Measurements from ENCODE around the gene PBX3. TPM values are rescaled to one million over a fixed set of nuclear protein-coding genes. Genes with fewer than 3 reads are reported as not detected.

PBX3 gene
- polyA plus RNA-seq, 1 experiment, result 37.6 TPM

- no peak for TF ChIP-seq CTCF (IDR thresholded peaks at IDR 0.05; ENCODE audit: low read depth, low read length)
- Histone ChIP-seq H3K9me3 (ENCODE audit: control insufficient read depth, insufficient read depth, low read length) (no peaks in the 10 kb centered on the region), H3K4me3 (ENCODE audit: low read depth, low read length) (no peak overlapping the region), H3K27ac (ENCODE audit: low read depth, low read length) (no peak overlapping the region), H3K27me3 (ENCODE audit: control insufficient read depth, insufficient read depth, low read length) (peaks cover 9% of the 10 kb centered on the region)
- CTCF ChIA-PET, result no interaction called here
- no peak for DNase-seq (ENCODE audit: low read depth, low spot score)
- POLR2A ChIA-PET, result no interaction called here
Observed at GRCh38 chr9:125985998-125986655, 239.0 kb downstream of the PBX3 start.

GRCh38 chr9:125986966-125987365, 239.8 kb downstream of the PBX3 start:
- no peak for TF ChIP-seq CTCF (IDR thresholded peaks at IDR 0.05; ENCODE audit: low read depth, low read length)
- no peaks in the 10 kb centered on the region for H3K9me3 ChIP-seq (ENCODE audit: control insufficient read depth, insufficient read depth, low read length)
- DNase-seq (ENCODE audit: low read depth, low spot score), result no peak
- CTCF ChIA-PET, result no interaction called here
- H3K4me3 ChIP-seq (ENCODE audit: low read depth, low read length), result no peak overlapping the region
- peaks cover 11% of the 10 kb centered on the region for H3K27me3 ChIP-seq (ENCODE audit: control insufficient read depth, insufficient read depth, low read length)
- POLR2A ChIA-PET, result no interaction called here
- H3K27ac ChIP-seq (ENCODE audit: low read depth, low read length), result no peak overlapping the region

GRCh38 chr9:125987420-125987819, 240.2 kb downstream of the PBX3 start:
- H3K27me3 ChIP-seq (ENCODE audit: control insufficient read depth, insufficient read depth, low read length), result peaks cover 10% of the 10 kb centered on the region
- TF ChIP-seq CTCF (IDR thresholded peaks at IDR 0.05; ENCODE audit: low read depth, low read length), result no peak
- DNase-seq (ENCODE audit: low read depth, low spot score), result no peak
- CTCF ChIA-PET, result no interaction called here
- POLR2A ChIA-PET, result no interaction called here
- H3K4me3 ChIP-seq (ENCODE audit: low read depth, low read length), result no peak overlapping the region
- no peaks in the 10 kb centered on the region for H3K9me3 ChIP-seq (ENCODE audit: control insufficient read depth, insufficient read depth, low read length)
- H3K27ac ChIP-seq (ENCODE audit: low read depth, low read length), result no peak overlapping the region

- no peak for TF ChIP-seq CTCF (IDR thresholded peaks at IDR 0.05; ENCODE audit: low read depth, low read length)
- Histone ChIP-seq H3K9me3 (ENCODE audit: control insufficient read depth, insufficient read depth, low read length) (no peaks in the 10 kb centered on the region), H3K4me3 (ENCODE audit: low read depth, low read length) (no peak overlapping the region), H3K27ac (ENCODE audit: low read depth, low read length) (no peak overlapping the region), H3K27me3 (ENCODE audit: control insufficient read depth, insufficient read depth, low read length) (peaks cover 8% of the 10 kb centered on the region)
- no peak for DNase-seq (ENCODE audit: low read depth, low spot score)
- POLR2A ChIA-PET, result no interaction called here
- CTCF ChIA-PET, result no interaction called here
Observed at GRCh38 chr9:125988479-125989050, 241.4 kb downstream of the PBX3 start.

GRCh38 chr9:125989090-125989501, 241.9 kb downstream of the PBX3 start:
- no peak for TF ChIP-seq CTCF (IDR thresholded peaks at IDR 0.05; ENCODE audit: low read depth, low read length)

More at GRCh38 chr9:125989090-125989501, 241.9 kb downstream of the PBX3 start:
- POLR2A ChIA-PET, result no interaction called here
- Histone ChIP-seq H3K27ac (ENCODE audit: low read depth, low read length) (no peak overlapping the region), H3K4me3 (ENCODE audit: low read depth, low read length) (no peak overlapping the region), H3K9me3 (ENCODE audit: control insufficient read depth, insufficient read depth, low read length) (no peaks in the 10 kb centered on the region), H3K27me3 (ENCODE audit: control insufficient read depth, insufficient read depth, low read length) (peaks cover 8% of the 10 kb centered on the region)
- CTCF ChIA-PET, result no interaction called here
- no peak for DNase-seq (ENCODE audit: low read depth, low spot score)

Measured in AG04450 (cell line).